ENCODE data around the gene CRYBG3. TPM values are rescaled to one million over a fixed set of nuclear protein-coding genes. Genes with fewer than 3 reads are reported as not detected.

The CRYBG3 gene
- total RNA-seq, 4 donors from 2014 or later: 18.7 to 23.5 (median 21.1) TPM

DNA sequence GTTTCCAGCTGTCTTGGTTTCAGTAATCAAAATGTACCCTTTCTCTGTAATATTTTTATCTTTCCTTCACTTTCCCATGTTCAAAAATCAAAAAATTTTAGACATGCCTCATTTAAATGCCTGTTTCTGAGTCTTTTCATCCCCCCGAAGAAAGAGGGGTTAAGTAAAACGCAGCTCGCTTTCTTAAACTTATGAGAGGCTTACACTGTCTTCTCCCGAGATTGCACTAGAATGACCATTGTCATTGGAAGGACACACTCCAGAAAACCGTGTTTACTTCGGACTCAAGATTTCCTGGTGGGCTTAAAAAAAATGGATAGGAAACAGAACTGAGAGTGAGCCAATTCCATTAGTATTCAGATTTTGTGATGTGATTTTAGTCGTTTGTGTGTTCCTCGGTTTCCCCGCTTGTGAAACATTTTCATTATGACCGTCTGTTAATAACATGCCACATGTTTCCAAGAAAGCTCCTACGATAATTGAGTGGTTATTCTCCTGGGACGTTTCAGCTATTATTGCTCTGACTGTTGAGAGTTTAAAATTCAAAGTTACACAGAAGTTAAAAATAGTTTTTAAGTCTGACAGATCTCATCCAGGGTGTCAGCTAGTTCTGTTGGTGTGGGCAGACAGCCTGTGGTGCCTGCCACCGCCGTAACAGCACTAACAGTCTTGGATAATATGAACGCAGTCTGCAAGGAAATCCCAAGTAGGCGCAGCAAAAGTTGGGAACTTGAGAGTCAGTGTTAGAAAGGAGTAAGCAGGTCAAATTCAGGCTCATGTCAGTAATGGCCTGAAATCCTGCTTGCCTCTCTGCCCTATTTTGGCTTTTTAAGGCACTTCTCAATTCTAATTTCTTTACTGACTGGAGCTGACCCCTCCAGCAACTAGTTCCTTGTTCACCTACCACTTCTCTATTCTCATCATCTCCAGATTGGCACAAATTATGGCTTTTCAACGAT lies 1.5 kb downstream of the CRYBG3 start:
- WGBS: 29% methylated on average over 17 of the region's 17 CpGs
- no peak for DNase-seq (ENCODE audit: extremely low spot score)
- no peak for TF ChIP-seq EP300 (IDR thresholded peaks at IDR 0.05)
- TF ChIP-seq POLR2AphosphoS5 (IDR thresholded peaks at IDR 0.05): peak in 1 of 2 donors; percentile 9
- Histone ChIP-seq H3K36me3 (no peaks in the 10 kb centered on the region), H3K27ac (replicated peaks in 1 of 4) (peak overlapping the region; percentile 81 to 95 (median 88)), H3K4me3 (peak overlapping the region; percentile 66 to 95 (median 87)), H3K4me1 (peaks cover 31 to 51% (median 42%) of the 10 kb centered on the region in 4 donors), H3K27me3 (no peaks in the 10 kb centered on the region), H3K9me3 (no peaks in the 10 kb centered on the region)
- intact Hi-C loops (cut with DNase I): loop anchor here (10.0 kb wide), 2 partner anchors 151 to 701 kb away; partner anchors contain the start of genes CLDND1 and RIOX2

DNA sequence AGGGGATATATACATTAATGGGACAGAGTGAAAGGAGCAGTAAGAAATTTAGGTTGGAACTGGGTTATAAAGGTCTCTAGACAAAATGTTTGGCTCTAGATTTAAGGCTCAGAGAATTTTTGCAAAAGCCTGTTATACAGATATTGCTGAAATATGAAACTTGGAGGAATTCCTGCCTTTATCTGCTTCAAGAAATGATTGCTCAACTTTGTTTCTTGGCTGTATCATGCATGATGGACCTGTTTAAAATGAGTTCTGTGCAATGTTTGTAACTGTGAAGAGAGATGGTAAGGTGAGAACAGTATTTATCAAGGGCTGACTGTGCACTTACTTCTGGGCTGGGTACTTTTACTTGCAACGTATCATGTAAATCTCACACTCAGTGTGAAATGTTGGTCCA lies 3.3 kb downstream of the CRYBG3 start:
- Histone ChIP-seq H3K27me3 (no peaks in the 10 kb centered on the region), H3K36me3 (no peaks in the 10 kb centered on the region), H3K27ac (replicated peaks in 1 of 4) (no peak overlapping the region), H3K4me3 (peak overlapping the region in 1 of 4 donors; percentile 0), H3K9me3 (no peaks in the 10 kb centered on the region), H3K4me1 (peaks cover 31 to 55% (median 45%) of the 10 kb centered on the region in 4 donors)
- DNase-seq (ENCODE audit: extremely low spot score): no peak
- intact Hi-C loops (cut with DNase I): loop anchor here (10.0 kb wide), 2 partner anchors 150 to 700 kb away; partner anchors contain the start of genes CLDND1 and RIOX2
- TF ChIP-seq EP300 (IDR thresholded peaks at IDR 0.05): no peak
- TF ChIP-seq POLR2AphosphoS5 (IDR thresholded peaks at IDR 0.05): no peak
- no peak for TF ChIP-seq POLR2A (IDR thresholded peaks at IDR 0.05; ENCODE audit: low read depth)
- TF ChIP-seq, protein P1, sequence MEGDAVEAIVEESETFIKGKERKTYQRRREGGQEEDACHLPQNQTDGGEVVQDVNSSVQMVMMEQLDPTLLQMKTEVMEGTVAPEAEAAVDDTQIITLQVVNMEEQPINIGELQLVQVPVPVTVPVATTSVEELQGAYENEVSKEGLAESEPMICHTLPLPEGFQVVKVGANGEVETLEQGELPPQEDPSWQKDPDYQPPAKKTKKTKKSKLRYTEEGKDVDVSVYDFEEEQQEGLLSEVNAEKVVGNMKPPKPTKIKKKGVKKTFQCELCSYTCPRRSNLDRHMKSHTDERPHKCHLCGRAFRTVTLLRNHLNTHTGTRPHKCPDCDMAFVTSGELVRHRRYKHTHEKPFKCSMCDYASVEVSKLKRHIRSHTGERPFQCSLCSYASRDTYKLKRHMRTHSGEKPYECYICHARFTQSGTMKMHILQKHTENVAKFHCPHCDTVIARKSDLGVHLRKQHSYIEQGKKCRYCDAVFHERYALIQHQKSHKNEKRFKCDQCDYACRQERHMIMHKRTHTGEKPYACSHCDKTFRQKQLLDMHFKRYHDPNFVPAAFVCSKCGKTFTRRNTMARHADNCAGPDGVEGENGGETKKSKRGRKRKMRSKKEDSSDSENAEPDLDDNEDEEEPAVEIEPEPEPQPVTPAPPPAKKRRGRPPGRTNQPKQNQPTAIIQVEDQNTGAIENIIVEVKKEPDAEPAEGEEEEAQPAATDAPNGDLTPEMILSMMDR (IDR thresholded peaks at IDR 0.05): no peak
- 92% methylated on average over 1 of the region's 1 CpG for WGBS

DNA sequence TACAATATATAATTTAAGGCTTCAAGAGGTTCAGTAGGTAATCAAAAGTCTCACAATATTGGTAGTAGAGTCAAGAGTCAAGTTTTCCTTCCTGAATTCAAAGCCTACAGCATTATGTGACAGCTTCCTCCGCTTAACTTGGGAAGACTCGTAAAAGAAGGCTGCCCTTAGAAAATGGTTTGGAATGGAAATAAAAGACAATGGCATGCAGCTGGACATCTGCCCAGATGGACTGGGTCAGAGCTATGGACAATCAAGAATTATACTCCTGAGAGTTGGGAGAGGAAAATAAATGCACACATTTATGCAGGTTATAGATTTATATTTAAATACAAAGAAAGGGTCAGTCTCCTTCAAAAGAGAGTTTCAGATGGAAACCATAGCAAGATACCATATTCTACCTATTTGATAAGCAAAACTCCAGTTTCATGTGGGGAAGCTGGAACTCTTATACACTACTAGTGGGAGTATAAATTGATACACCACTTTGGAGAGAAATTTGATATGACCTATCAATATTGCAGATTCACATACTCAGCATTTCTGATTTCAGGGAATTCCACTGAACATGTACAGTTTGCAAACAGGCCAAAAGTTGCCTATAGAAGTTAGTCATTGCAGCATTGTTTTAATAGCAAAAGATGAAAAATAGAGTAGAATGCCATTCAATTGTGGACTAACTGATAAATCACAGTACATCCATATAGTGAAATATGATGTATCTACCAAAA lies 6.1 kb downstream of the CRYBG3 start:
- no peaks in the 10 kb centered on the region for H3K9me3 ChIP-seq
- no peak for TF ChIP-seq POLR2A (IDR thresholded peaks at IDR 0.05; ENCODE audit: low read depth)
- TF ChIP-seq EP300 (IDR thresholded peaks at IDR 0.05): no peak
- TF ChIP-seq POLR2AphosphoS5 (IDR thresholded peaks at IDR 0.05): no peak
- TF ChIP-seq, protein P1 (IDR thresholded peaks at IDR 0.05): no peak
- no peak overlapping the region for H3K4me3 ChIP-seq
- intact Hi-C loops (cut with DNase I): loop anchor here (10.0 kb wide), 2 partner anchors 147 to 697 kb away; partner anchors contain the start of genes CLDND1 and RIOX2
- 52% methylated on average over 2 of the region's 2 CpGs for WGBS
- peaks cover 31 to 53% (median 40%) of the 10 kb centered on the region in 4 donors for H3K4me1 ChIP-seq
- H3K27me3 ChIP-seq: no peaks in the 10 kb centered on the region
- no peak overlapping the region for H3K27ac ChIP-seq (replicated peaks in 1 of 4)
- H3K36me3 ChIP-seq: no peaks in the 10 kb centered on the region
- DNase-seq (ENCODE audit: extremely low spot score): no peak

DNA sequence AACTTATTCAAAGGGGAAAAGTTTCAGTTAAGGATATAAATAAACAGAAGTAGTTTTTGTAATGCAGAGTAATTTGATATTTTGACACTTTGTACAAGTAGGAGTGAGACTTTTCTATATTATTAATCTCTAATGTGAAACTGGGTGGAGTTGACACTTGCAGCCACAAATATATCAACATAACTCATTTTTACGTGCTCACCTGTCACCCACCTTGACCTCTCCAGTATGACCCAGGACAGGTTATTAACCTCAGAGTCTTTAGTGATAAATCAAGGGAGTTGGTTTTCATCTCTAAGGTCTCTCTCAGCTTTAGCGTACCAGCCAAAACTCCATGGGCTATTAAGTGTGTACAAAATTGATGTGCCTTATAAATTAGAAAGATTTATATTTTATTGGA lies 7.4 kb downstream of the CRYBG3 start:
- TF ChIP-seq EP300 (IDR thresholded peaks at IDR 0.05) (no peak), POLR2A (IDR thresholded peaks at IDR 0.05; ENCODE audit: low read depth) (no peak), POLR2AphosphoS5 (IDR thresholded peaks at IDR 0.05) (no peak)
- TF ChIP-seq, protein P1 (IDR thresholded peaks at IDR 0.05): no peak

More for the DNA sequence above, 7.4 kb downstream of the CRYBG3 start:
- Histone ChIP-seq H3K4me1 (peaks cover 25 to 45% (median 27%) of the 10 kb centered on the region in 4 donors), H3K4me3 (no peak overlapping the region), H3K27me3 (no peaks in the 10 kb centered on the region), H3K36me3 (no peaks in the 10 kb centered on the region), H3K27ac (replicated peaks in 1 of 4) (no peak overlapping the region), H3K9me3 (no peaks in the 10 kb centered on the region)
- WGBS: 93% methylated on average over 2 of the region's 2 CpGs
- DNase-seq (ENCODE audit: extremely low spot score): no peak
- intact Hi-C loops (cut with DNase I): loop anchor here (10.0 kb wide), 2 partner anchors 146 to 696 kb away; partner anchors contain the start of genes CLDND1 and RIOX2
